ENCODE measurements around the gene GRB2.
"Not testable (repeated sequence)": the region's sequence is repeated elsewhere in the genome, so short reads cannot be mapped to it uniquely, and the experiment has no call there.

Gene GRB2

DNA sequence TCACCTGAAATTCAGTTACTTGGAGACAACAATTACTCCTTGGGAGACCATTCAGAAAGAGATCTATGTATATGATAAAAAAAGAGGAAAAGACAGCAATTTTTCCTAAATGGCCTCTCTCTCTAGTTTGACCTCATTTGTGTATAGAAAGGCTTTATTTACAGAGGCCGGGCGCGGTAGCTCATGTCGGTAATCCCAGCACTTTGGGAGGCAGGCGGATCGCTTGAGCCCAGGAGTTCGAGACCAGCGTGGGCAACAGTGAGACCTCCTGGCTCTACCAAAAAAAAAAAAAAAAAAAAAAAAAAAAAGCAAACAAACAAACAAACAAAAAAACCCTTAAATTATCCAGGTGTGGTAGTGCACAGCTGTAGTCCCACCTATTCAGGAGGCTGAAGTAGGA is 20.7 kb downstream of the GRB2 start:
- DNase-seq = no peak

DNA sequence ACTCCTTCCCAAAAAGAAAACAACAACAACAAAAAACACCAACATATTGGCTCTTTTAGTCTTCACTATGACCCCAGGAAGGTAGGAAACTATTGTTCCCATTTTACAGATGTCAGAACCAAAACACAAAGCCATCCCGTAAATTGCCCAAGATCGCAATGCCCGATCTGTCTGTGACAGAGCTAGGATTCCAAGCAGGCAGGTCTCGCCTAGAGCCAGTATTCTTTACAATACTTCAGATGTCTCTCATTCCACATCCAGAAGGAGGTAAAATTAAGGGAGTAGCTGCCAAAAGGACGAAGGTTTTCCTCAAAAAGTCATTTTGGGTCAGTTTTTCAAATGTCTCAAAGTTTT is 21.7 kb downstream of the GRB2 start:
- no peak for DNase-seq

DNA sequence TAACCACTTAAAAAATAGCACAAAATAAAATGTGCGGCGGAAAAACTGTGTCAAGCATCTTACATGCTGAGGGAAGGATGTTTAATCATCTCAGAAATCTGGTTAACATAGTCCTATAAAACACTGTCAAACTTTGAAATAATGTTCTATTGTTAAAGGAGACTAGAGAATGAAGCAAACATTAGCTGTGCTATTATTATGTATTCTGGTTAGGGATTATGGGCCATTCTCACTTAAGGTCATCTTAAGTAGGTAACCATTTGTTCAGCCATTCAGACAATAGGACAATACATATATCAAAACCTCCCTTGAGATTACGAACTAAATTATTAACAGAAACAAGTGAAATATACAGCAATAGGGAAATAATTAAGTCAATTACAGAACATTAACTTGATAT is 24.7 kb downstream of the GRB2 start:
- DNase-seq = no peak

DNA sequence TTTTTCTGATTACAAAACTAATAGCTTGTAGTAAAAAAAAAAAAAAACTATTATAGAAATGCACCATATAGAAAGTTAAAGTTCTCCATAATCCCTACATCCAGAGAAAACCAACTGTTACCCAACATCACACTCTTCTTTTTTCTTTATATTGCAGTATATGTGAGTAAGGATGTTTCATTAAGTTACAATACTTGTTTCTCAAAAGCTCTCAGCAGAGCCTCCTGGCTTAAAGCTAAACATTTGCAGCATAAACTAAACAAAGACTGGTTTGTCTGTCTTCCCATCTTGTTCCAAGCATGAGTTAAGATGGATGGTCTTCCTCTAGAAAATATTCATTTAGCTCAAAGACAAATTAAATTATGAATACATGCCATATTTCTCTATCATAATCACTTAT is 25.2 kb downstream of the GRB2 start:
- DNase-seq = no peak

DNA sequence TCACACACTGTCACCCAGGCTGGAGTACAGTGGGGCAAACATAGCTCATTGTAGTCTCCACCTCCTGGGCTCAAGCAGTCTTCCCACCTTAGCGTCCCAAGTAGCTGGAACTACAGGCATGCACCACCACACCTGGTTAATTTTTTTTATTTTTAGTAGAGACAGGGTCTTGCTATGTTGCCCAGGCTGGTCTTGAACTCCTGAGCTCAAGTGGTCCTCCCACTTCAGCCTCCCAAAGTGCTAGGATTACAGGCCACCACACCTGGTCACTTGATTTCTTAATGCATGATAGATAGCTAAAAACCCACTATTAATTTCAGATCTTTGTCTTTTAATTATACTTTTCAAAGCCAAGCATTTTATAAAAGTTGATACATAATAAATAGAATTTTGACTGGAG is 26.1 kb downstream of the GRB2 start:
- not testable (repeated sequence) for DNase-seq

DNA sequence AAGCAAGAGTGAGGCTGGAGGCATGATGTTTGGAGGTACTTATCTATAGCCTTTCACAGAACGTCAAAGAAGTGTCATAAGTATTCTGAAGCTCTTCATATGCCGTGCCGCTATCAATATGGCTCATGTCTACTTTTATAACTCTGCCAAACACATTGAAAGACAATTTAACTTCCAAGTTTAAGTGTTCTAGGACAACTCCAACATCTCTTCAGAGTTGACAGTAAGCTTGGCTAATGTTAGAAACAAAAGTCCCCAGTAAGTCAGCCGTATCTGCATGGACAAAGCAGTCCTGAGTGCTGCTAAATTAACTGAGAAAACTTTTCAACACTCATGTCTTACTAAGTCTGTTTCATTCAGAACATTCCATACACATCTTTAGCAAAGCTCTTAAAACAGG is 32.2 kb downstream of the GRB2 start:
- no peak for DNase-seq

DNA sequence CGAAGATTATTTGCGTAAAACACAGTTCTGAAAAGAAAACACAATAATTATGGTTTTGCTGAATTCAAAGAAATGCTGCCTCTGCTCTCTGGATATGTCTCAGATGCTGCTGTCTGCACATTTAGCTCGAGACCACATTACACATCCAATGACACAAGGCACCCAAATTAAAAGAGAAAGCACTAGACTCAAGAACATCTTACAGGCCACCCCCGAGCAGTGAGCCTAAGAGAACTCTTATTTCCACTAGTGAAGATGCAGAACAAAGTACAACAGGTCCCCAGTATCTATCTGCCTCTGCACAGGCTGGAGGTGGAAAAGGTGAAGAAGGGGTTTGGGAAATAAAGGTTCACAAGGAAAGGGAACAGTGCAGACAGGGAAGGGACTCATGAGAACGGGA is 33.5 kb downstream of the GRB2 start:
- no peak for DNase-seq

DNA sequence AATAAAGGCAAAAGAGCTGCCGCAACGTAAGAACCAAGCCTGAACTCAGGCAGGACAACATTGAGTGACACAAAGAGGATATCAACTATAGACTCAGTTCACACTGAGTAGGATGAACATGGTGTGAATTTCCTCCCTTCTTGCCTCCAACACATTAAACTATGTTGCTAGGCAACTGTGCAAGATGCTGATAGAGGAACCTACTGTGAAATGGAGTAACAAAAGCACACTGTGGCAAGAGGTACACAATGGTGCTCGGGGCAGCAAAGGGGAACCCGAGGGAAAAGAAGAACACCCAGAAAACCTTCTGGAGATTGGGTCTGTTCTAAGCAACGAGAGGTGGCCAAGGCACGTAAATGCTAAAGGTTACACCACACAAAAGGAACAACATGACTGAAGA is 34.1 kb downstream of the GRB2 start:
- no peak for DNase-seq

DNA sequence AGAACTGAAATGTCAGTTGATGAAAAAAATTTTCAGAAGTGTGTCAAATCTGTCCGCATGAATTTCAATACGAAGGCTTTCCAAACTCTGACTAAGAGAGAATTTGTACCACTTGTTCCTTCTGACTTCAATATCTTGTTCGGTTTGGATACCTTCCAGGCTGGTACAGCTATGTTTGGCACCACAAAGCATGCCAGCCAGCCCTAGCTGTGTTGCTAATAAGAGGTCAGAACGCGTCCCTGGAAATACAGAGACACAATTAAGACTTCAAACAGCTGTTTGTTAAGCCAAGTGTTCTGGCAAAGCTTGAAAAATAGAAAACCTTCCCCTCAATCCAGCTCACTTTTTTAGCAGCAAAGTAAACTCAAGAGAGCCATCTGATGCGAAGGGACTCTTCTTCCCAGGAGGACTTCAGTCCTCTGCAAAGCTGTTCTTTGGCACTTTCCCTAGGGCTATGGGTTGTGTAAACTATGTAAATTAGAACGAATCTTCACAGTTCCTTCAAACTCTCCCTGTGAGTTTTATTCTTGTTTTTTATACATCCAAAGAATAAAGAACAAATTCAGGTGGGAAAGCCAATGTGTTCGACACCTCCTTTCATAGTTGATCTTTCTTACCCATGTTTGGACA is 35.1 kb downstream of the GRB2 start:
- DNase-seq = no peak

DNA sequence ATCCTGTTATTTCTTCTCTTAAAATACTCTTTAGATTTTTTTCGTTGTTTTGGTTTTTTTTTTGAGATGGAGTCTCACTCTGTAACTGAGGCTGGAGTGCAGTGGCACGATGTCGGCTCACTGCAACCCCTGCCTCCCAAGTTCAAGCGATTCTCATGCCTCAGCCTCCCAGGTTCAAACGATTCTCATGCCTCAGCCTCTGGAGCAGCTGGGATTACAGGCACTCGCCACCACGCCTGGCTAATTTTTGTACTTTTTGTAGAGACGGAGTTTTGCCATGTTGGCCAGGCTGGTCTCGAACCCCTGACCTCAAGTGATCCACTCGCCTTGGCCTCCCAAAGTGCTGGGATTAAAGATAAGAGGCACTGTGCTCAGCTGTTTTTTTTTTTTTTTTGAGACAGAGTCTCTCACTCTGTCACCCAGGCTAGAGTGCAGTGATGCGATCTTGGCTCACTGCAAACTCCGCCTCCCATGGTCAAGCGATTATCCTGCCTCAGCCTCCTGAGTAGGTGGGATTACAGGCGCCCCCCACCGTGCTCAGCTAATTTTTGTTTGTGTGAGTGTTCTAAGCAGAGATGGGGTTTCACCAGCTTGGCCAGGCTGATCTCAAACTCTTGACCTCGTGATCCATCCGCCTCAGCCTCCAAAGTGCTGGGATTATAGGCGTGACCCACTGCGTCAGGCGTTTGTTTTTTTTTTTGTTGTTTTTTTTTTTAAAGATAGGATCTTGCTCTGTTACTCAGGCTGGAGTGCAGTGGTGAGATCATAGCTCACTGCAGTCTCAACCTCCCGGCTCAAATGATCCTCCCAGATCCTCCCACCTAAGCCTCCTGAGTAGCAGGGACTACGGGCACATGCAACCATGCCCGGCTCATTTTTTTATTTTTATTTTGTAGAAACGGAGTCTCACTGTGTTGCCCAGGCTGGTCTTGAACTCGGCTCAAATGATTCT is 37.4 kb downstream of the GRB2 start:
- not testable (repeated sequence) for DNase-seq

DNA sequence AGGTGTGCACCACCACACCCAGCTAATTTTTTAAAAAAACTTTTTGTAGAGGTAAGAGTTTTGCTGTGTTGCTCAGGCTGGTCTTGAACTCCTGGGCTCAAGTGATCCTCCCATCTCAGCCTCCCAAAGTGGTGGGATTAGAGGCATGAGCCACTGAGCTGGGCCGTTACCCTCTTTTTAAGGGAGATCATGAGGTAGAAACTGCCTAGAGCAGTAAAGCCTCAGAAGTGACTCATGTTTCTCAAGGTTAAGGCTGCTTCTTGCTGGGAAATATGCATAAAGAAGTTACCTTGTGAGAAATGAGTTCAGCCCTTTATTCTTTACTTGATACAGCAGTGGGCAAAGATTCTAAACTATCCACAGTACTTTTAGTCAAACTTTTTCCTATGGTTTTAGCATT is 38.2 kb downstream of the GRB2 start:
- DNase-seq = no peak

DNA sequence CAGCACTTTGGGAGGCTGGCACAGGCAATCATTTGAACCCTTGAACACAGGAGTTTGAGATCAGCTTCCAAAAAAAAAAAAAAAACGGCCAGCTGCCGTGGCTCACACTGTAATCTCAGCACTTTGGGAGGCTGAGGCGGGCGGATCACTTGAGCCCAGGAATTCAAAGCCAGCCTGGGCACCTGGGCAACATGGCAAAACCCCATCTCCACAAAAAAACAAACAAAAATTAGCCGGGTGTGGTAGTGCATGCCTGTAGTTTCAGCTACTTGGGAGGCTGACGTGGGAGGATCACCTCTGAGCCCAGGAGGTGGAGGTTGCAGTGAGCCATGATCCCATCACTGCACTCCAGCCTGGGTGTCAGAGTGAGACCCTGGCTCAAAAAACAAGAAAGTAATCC is 39.0 kb downstream of the GRB2 start:
- no peak for DNase-seq

DNA sequence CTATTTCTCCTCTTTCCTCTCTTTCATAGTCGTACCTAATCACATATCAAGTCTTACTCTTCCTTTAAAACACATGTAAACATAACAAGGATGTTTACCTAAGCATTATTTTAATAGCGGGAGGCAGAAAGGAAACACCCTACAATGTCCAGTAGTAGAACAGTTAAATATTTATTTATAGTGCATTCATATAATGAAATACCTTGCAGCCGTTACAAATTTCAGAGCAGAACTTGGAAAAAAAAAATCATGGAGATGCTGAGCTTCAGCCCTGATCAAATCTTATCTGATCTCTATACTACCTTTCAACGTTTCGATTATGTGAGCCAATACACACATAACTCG is 39.6 kb downstream of the GRB2 start:
- DNase-seq = no peak

DNA sequence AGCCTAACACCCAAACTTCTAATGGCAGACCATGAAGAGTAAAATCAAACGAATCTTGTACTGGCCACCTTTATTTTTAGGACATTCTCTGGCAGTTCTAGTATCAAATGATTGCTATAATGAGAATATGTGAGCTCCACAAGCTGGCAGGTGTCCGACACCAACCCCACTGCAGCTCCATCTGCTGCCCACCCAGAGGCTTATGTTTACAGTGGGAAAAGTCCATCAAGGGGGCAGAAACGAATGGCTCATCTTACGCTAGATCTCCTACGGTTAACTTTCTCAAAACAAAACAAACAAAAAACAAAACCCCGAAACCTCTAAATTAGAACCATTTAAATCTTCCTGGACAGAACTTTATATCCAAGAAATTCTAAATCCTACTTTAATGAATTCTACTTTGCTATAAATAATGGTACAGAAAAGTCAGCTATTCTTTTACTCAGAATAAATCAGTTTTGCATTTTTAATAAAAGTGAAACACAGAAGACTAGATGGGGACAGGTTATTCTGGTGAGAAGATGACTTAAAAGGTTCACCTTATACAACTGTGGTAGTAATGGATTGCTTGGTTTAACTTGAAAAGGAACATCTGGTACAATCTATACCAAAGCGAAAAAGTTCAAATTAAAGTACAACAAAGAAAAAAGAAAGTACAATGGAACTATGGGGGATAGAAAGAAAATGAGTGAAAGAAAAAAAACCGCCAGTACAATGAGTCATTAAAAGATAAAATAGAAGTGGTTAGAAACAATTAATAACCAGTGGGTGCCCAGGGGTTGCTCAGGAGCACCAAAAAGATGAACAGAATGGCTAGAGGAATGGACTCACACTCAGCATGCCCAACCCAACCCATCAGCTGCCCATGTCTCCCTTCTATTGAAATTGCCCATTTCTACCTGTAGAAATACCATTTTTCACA is 40.2 kb downstream of the GRB2 start:
- no peak for DNase-seq

DNA sequence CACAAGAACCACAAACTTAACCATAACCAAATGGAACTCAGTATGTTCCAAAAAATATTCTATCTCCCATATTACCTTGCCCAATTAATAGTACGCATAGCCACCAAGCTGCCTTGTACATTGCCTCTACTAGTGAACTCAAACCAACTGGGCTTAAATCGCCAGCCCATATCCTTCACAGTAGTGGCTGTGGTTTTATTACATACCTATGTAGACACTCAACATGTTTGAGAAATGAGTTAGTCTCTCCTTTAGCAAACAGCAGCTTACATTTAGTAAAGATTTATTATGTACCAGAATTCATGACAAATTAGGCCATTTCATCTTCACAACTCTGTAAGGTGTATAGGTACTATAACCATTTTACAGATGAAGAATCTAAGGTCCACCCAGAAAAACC is 41.4 kb downstream of the GRB2 start:
- DNase-seq = no peak

DNA sequence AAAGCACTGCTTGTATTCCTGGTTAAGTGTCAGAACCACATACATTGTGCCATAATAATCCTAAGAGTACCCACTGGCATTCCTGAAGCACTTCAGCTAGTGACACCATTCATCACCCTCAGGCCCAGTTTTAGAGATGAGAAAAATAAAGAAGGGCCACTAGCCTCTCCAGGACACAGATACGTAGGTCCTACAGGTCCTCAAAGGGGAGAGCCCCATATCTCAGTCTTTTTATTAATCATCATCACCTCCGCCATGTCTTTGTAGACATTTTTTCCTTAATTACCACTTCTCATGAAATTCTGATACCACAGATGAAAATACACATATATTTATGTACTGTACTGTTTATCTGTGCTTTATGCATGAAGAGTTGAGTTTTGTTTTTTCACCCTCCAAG is 43.5 kb downstream of the GRB2 start:
- no peak for DNase-seq

DNA sequence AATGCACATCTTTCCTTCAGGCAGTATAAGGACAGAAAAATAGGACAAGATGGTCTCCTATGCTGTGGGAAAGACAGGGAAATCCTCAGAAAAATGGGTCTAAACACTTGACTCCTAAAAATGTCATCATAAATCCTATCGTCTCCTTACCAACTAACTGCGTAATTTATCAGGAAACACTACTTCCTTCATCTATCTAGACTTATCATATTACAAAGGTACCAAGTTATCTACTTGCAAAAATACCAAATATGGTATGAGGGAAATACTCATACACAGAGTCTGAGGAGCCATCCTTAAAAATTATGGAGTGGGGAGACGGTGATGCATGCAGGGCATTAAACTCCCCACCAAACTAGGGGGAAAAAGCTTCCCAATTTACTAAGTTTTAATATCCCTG is 44.1 kb downstream of the GRB2 start:
- no peak for DNase-seq

DNA sequence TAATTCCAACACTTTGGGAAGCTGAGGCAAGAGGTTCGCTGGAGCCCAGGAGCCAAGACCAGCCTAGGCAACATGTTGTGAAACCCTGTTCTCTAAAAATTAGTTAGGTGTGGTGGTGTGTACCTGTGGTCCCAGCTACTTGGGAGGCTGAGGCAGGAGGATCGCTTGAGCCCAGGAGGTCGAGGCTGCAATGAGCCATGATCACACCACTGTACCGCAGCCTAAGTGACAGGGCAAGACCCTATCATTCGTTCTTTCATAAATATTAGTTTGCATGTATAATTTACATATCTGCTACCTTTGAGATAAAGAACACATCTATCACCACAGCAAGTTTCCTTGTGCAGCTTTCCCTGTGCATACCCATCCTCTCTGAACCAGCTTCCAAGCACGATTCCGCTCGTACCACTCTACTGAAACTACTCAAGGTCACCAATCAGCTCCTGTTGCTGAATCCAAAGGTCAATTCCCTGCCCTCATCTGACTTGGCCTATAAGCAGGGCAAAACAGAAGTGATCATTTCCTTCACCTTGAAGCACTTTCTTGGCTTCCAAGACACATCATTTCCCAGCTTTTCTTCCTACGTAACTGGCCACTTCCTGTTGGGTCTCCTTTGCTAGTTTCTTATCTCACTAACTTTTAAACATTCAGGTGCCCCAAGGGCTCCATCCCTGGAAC is 49.1 kb downstream of the GRB2 start:
- DNase-seq = no peak

DNA sequence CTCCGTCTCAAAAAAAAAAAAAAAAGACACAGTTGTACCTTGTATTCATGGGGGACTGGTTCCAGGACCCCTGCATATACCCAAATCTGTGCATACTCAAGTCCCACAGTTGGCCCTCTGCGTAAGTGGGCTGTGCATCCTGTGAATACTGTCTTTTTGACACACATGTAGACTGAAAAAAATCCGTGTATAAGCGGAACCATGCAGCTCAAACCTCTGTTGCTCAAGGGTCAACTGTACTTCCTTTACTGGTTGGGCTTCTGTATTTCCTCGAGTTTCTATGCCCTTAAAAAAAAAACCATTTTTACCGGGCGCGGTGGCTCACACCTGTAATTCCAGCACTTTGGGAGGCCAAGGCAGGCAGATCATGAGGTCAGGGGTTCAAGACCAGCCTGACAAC is 52.3 kb downstream of the GRB2 start:
- no peak for DNase-seq

DNA sequence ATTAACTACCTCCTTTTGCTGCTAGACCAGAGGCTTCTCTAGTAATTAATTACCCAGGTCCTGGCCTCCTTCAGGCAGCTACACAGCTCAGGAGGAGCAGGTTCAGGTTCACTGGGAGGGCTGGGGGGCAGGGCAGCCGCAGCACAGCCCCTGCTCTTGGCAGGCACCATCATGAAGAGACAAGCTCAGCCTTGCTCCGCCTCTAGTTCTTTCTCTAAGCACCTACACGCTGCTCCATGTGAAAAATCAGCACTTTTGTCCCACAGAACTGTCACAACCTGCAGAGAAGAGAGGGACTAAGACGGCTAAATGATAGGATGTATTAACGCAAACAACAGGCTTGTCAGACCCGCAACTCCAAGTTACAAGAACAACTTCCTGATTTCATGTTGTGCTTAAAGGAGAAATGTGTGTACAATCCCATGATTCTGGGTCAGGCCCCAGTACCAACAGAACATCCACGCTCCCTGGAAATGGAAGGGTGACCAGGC is 53.4 kb downstream of the GRB2 start:
- DNase-seq = no peak

DNA sequence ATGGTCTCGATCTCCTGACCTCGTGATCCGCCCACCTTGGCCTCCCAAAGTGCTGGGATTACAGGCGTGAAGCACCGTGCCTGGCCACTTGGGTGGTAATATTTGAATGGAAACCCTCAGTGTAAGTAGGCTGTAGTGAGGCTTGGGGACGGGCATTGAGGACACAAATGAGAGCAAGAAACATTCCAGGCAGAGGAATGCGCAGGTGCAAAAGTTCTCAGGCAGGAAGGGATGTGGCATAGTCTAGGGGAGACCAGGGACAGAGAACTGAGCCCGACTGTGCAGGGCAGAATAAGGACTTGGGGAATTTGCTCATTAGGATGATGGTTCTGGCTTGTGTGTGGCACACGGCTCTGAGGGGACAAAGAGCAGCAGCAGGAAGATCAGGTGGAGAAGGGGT is 54.8 kb downstream of the GRB2 start:
- DNase-seq = no peak

DNA sequence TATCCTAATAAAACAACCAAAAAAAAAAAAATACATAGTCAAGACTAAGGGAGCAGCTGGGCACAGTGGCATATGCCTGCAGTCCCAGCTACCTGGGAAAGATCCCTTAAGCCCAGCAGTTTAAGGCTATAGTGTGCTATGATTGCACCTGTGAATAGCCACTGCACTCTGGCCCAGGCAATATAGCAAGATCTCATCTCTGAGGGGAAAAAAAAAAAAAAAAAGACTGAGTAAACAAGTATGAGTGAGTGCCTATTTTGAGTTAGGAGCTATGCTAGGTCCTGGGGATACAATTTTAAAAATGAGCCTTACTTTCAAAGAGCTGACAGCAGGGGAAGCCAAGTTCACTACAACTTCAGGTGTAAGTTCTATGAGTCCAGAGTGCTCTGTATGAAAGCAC is 55.4 kb downstream of the GRB2 start:
- DNase-seq = no peak

DNA sequence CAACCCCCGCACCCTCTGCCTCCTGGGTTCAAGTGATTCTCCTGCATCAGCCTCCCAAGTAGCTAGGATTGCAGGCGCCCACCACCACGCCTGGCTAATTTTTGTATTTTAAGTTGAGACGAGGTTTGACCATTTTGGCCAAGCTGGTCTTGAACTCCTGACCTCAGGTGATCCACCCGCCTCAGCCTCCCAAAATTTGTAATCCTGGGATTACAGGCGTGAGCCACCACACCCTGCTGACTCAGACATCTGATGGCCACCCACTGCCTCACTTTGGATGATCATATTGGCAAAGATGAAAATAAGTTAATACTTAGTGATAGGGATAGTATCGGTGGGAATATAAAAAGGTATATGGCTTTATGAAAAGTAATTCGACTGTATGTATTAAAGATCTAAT is 55.9 kb downstream of the GRB2 start:
- no peak for DNase-seq

All from NCI-H345 (cell line).